NK-92 treated with Interleukin-12 subunit alpha and Interleukin-12 subunit beta, amount 100 ng/mL, for 24 hours (cell line): Measurements from ENCODE around the gene CACNA2D4.

Source experiments
- DNase-seq: peaks from one replicate; lab custom pipeline; 2025; lab: John Stamatoyannopoulos, UW

Gene CACNA2D4

DNA sequence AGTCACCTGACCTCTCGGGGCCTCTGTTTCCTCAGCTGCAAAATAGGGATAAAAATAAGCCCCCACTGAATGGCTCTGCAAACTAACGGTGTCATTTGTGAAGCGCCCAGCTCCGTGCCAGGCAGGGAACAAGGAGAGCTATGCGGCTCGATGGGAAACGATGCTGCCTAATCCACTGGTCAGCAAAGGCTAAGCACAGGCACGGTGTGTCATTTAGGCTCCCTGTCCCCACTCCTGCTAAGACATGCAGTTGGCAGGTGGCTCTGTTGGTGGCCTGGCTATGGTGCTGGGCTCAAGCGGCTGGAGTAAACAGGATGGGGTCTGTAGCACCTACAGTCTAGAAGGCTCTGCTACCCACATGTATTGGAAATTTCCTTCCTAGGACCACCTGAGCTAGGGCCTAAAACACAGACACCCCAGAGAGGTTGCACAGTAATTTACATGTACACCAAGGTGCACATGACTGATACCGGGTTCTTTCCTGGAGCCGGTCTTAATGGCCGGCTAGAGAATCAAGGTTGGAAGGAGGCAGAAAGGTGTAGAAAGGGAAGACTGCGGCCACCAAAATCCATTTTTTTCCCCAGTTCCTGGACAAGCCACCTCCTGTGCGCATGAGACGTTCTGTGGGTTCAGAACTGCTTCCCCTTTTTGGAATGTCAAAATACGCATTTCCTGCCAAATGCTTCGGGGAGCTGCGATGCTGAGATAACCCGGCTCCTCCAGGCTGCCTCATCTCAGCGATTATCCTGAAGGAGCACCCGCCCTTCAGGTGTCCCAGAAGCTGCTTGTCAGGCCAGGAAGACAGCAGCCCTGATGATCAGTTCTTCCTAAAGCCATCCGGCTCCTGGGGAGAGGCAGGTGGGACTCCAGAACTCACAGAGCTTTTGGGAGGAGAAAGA lies 1.0 kb downstream of the CACNA2D4 start:
- DNase-seq: no peak

DNA sequence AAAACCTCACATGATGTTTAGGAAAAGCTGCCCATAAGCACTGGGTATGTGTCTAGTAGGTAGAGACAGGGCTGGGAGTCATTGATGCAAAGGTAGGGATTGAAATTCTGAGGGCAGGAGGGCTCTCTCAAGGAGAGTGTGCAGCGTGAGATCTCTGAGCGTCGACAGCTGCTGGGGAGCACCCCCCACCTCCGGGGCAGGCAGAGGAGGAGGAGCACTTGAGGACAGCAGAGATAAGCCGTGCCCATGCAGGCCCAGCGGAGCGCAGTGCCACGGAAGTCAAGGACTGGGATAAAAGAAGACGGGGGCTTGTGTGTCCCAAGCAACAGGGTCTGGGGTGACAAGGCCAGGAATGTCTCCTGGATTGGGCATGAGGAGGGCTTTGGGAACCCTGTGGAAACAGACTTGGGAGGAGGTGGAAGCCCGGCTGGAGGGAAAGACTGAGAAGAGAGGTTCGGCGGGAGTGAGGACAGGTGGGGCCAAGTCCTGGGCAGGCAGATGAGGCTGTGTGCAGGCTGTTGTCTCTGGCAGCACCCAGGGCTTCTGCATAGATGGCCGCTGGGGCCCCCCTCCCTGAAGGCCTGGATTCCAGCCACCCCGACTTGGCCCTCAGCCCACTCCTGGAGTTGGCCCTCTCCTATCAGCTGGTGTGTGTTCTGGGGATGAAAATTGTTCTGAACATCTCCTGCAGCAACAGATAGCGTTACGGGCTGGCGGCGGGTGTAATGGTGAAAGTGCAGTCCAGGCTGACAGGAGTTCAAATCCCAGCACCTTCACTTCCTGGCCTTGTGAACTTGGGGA lies 1.9 kb downstream of the CACNA2D4 start:
- no peak for DNase-seq

DNA sequence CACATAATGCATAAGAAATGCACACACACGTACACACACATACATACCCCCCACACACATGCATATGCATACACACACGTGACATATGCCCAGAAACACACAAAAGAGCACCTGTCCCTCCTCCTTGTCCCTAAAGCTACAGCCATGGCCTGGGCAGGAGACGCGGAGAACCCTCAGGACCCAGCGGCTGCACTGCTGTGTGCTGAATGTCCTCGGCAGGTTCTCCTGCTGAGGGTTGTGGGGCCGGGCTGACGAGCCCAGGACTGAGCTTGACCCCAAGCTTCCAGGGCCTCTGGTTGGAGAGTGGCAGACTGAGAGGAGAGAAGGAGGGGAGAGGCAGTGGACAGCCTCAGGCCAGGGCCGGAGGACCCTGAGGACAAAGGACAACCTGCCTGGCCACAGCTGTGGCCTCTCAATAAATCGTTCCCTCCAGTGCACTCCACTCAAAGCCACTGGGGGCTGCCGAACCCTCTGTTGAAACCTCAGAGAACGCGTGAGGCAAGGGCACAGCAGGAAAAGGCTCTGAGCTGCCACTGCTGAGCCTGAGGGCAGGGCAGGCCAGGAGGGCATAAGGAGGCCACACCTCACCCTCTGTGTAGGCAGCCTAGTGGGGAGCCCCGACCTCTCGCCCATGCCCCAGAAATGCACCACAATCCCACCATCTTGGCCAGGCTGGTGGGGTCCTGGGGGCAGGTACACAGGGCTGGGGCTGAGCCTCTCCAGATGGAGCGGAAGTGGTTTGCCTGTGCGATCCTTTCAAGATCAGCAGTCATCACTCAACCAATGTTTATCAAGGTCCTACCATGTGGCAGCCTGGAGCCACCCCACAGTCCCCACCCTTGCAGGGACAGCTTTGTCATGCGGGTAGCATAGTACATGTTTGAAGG lies 3.1 kb downstream of the CACNA2D4 start:
- DNase-seq: no peak

DNA sequence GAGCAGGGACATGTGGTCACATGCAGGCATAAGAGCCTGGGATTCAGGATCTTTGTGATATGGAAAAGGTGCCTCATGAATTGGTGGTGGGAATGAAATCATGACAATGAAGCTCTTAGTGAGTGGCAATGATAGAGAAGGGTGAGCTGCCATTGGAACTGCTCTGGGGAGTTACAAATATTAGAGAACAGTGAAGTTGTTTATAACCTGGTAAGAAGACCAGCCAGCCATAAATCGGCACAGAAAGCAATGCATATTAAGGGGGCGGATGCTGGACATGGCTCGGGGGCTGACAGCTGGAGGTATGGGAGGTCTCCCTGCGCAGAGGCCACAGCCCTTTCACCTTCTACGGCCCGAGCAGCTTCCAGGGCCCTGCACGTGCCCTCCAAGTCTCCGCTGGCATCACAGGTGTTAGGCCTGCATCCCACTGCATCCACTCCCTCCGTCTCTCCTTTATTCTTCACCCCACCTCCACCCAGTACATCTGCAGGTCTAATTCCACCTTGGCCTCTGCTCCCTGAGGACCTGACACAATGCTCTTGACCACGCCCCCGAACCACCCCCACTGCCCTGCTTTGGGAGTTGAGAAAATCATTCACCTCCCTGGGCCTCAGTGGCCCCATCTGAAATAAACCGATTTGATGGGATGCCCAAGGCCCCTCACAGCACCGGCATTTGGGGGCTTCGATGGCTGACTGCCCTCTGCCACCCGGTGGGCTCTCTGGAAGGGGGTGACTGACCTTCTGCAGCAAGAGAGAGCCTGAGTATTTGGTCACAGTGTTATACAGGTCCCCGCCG lies 4.1 kb downstream of the CACNA2D4 start:
- DNase-seq: no peak

- DNase-seq: no peak
These were observed 4.9 kb downstream of the CACNA2D4 start for GRCh38 chr12:1913377-1914113.

GRCh38 chr12:1912580-1913376 lies 5.7 kb downstream of the CACNA2D4 start:
- no peak for DNase-seq

DNA sequence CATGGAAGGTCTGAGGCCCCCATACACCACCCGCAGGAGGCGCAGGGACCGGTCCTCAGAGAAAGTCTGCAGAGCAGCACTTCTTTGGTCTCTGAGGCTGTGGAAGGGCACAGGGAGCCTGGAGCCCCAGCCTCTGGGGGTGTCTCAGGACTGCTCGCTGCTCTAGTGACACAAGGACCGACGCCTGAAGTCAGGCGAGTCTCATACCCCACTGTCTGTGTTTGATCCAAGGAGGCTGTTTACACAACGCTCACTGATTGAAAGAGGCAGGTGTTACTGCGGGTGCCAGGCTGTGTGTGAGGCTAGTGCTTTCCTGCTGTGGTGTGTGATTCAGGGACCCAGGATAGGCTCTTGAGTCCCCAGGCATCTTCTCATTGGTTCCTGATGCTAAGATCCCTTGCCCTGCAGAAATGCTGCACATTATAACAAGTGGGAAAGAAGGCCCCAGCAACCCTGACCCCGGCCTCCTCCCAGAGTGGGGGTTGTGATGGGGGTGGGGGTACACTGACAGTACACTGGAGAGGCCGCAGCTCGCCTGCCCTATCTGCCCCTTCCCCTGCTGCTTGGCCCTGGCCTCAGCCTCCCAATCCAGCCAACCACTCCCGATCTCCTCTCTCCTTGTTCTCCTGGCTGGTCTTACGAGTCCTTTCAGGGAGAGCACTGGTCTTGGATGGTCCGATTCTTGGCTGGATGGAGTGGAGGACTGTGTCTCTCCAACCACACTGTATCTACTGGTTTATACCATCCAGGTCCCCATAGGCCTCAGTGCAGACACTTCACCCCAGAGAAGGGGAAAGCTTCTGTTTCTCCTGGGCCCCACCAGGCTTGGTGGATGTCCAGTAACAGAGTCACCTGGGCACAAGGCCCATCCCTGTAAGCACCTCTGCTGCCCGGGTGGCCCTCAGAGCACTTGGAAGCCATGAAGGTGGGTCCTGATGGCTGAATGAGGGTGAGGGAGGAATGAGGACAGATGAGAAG lies 6.6 kb downstream of the CACNA2D4 start:
- no peak for DNase-seq

DNA sequence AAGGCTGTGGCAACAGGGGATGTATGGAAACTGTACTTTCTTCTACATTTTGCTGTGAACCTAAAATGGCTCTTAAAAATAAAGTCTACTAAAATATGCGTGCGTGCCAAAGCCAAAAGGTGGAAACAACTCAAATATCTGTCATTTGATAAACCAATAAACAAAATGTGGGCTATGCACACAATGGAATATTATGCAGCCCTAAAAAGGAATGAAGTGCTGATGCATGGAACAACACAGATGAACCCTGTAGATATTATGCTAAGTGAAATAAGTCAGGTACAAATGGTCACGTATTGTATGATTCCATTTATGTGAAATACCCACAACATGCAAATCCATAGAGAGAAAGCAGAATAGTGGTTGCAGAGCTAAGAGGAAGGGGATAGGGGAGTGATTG lies 8.0 kb downstream of the CACNA2D4 start:
- DNase-seq: no peak

DNA sequence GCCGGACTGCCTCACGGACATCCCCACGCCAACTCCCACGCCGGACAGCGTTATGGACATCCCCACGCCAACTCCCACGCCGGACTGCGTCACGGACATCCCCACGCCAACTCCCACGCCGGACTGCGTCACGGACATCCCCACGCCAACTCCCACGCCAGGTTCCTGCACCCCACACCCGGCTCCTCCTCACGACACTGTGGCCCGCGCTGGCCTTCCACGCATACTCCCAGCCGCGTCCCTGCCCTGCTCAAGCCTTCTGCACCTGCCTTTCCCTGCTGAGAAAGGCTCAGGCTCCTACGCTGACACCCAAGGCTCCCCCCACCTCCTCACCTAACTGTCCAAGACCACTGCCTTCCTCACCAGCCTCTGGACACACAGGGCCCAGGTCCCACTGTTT lies 9.7 kb downstream of the CACNA2D4 start:
- no peak for DNase-seq

DNA sequence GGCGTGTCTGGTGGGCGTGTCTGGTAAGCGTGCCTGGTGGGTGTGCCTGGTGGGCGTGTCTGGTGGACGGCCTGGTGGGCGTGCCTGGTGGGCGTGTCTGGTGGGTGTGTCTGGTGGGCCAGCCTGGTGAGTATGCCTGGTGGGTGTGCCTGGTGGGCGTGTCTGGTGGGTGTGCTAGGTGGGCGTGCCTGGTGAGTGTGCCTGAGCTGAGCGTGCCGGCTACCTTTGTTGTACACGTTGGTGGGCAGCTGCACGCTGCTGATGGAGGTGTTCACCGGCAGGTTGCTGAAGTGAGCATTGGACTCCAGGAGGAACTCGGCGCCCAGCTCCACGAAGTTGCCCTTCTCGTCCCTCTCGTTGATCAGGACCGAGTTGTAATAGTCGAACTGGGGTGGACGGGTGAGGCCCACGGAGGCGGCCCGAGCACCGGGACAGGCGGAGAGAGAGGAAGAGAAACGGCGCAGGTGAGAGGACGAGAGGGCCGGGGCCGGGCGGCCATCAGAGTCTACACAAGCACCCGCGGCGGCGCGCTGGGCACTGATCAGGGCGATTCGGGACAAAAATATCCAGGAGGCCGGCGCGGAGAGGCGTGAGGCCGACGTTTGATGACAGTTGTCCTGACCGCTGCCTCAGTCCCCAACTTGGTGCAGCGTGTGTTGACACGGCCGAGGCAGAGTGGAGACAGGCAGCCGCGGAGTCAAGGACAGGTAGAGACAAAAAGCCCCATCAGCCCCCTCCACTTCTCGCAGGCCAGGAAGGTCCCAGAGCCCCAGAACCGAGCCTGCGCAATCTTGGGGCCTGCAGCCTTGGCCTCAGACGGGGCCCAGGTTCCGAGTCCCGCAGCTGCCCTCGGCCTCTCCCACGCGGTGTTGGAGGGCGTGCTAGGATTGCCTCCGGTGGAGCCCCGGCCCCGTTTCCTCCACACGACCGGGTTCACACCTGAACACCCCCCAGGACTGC lies 10.5 kb downstream of the CACNA2D4 start:
- no peak for DNase-seq

GRCh38 chr12:1906579-1906978 lies 11.9 kb downstream of the CACNA2D4 start:
- DNase-seq: no peak

DNA sequence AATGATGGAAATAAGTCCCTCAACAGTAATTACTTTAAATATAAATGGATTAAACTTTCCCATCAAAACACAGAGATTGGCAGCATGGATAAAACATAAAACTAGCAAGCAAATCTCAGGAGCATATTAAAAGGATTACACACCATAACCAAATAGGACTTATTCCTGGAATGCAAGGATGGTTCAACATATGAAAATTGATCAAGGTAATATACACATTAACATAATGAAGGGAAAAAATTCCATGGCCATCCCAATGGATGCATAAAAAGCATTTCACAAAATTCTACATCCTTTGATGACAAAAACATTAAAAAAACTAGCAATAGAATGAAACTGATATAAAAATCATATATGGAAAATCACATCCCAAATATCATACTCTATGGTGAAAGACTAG lies 13.6 kb downstream of the CACNA2D4 start:
- DNase-seq: no peak

DNA sequence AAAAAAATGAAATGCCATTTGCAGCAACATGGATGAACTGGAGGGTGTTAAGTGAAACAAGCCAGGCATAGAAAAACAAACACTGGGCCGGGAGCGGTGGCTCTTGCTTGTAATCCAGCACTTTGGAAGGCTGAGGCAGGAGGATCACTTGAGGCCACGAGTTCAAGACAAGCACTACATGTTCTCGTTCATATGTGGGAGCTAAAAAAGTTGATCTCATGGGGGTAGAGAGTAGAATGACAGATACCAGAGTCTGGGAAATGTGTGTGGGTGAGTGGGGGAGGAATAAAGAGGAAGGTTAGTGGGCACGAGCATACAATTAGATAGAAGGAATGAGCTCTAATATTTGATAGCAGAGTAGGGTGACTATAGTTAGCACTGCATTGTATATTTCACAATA lies 21.5 kb downstream of the CACNA2D4 start:
- no peak for DNase-seq

- DNase-seq: no peak
These were observed 27.6 kb downstream of the CACNA2D4 start for GRCh38 chr12:1890810-1891209.

DNA sequence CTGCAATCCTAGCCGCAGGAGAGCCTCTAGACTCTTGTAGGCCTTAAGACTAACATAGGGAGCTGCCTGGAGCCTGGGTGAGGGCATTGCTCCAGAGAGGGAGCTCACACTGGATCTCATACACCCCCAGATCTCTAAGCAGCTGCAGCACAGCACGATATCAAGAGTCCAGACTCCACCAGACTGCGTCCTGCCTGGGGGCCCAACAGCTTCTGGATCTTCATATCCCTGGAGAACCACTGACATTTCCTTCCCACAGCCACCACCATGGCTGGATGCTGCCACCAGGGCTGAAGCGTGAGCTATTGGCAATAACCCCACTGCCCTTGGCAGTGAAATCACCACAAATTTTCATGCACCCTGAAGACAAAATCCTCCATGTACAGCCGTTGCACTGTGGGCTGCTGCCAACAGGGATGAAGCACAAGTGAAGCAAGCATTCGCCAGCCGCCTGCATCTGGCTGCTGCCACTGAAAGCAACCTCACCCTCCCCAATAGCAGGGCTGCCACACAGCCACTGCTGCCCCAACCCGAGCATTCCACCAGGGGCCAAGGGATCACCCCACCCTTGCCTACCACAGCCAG lies 28.2 kb downstream of the CACNA2D4 start:
- DNase-seq: no peak

GRCh38 chr12:1888923-1889322 lies 29.5 kb downstream of the CACNA2D4 start:
- no peak for DNase-seq

DNA sequence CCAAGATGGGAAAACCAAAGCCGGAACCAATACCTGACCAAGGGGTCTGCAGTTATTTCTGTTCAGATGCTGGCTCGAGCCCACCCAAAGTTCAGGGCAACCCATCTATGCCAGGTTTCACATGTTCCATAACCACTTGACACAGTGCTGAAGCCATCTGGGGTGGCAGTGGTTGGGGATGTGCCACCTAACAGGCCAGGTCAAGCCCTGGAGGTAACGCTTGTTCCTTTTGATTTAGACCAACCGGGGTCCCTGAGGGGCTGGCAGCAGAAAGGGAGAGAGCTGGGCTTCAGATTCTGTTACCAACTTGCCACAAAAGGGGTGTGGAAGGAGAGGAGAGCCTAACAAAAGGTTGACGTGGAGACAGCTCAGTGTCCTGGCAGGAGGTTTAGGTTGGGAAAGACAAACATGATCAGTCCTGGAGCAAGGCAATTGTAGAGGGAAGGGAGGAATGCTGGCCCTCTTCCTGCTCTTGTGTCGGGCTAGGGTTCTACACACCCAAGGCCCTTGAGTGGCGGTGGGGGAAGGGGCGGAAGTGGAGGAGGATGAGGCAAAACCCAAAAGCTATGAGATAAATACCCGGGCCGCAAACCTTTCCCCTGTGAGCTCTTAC lies 31.9 kb downstream of the CACNA2D4 start:
- DNase-seq: no peak
